Mucosa of stomach (tissue), 1 donor: ENCODE data around the gene PRMT5.
"Not testable (repeated sequence)": the region's sequence is repeated elsewhere in the genome, so short reads cannot be mapped to it uniquely, and the experiment has no call there.

Experiments used
- H3K27me3 ChIP-seq: one replicate; pipeline ENCODE4 v1.7.0; 2013; ENCODE audit warnings: mild to moderate bottlenecking, low read length; ENCODE audit not compliant: control insufficient read depth, insufficient read depth
- H3K36me3 ChIP-seq: one replicate; pipeline ENCODE4 v1.7.0; 2013; ENCODE audit warnings: low read length; ENCODE audit not compliant: control insufficient read depth, insufficient read depth
- H3K4me1 ChIP-seq: one replicate; pipeline ENCODE4 v1.7.0; 2013; ENCODE audit warnings: mild to moderate bottlenecking, low read length; ENCODE audit not compliant: control insufficient read depth, insufficient read depth
- H3K4me3 ChIP-seq: one replicate; pipeline ENCODE4 v1.7.0; 2013; ENCODE audit warnings: low read length
- H3K9ac ChIP-seq: one replicate; pipeline ENCODE4 v1.7.0; 2013; ENCODE audit warnings: mild to moderate bottlenecking, low read length, moderate library complexity
- H3K9me3 ChIP-seq: one replicate; pipeline ENCODE4 v1.7.0; 2013; ENCODE audit warnings: mild to moderate bottlenecking, low read length, moderate library complexity; ENCODE audit not compliant: control insufficient read depth
- donor health status: Pancreatic carcinoma.

PRMT5 gene

GRCh38 chr14:22965916-22966782 is 37.0 kb upstream of the PRMT5 start:
- H3K4me3 ChIP-seq, H3K4me1 ChIP-seq, H3K9me3 ChIP-seq, H3K36me3 ChIP-seq, H3K27me3 ChIP-seq, H3K9ac ChIP-seq: not testable (repeated sequence)

GRCh38 chr14:22962061-22962676 is 33.0 kb upstream of the PRMT5 start:
- H3K9me3 ChIP-seq, result no peaks in the 10 kb centered on the region
- H3K27me3 ChIP-seq, result no peaks in the 10 kb centered on the region
- no peak overlapping the region for H3K4me3 ChIP-seq
- H3K36me3 ChIP-seq, result no peaks in the 10 kb centered on the region
- H3K4me1 ChIP-seq, result no peaks in the 10 kb centered on the region
- H3K9ac ChIP-seq, result no peak overlapping the region

- peak overlapping the region; percentile 93 for H3K9ac ChIP-seq
- H3K9me3 ChIP-seq, result no peaks in the 10 kb centered on the region
- H3K4me1 ChIP-seq, result no peaks in the 10 kb centered on the region
- H3K36me3 ChIP-seq, result peaks cover 3% of the 10 kb centered on the region
- peak overlapping the region; percentile 82 for H3K4me3 ChIP-seq
- no peaks in the 10 kb centered on the region for H3K27me3 ChIP-seq
Observed at GRCh38 chr14:22955702-22956569, 26.8 kb upstream of the PRMT5 start.

GRCh38 chr14:22952418-22952817 is 23.2 kb upstream of the PRMT5 start:
- peaks cover 3% of the 10 kb centered on the region for H3K36me3 ChIP-seq

GRCh38 chr14:22951795-22952194 is 22.6 kb upstream of the PRMT5 start:
- H3K9me3 ChIP-seq, H3K9ac ChIP-seq, H3K4me1 ChIP-seq, H3K4me3 ChIP-seq, H3K27me3 ChIP-seq, H3K36me3 ChIP-seq: not testable (repeated sequence)

More at GRCh38 chr14:22952418-22952817, 23.2 kb upstream of the PRMT5 start:
- Histone ChIP-seq H3K4me3 (no peak overlapping the region), H3K4me1 (no peaks in the 10 kb centered on the region), H3K27me3 (no peaks in the 10 kb centered on the region), H3K9ac (no peak overlapping the region), H3K9me3 (no peaks in the 10 kb centered on the region)

GRCh38 chr14:22945642-22946041 is 16.5 kb upstream of the PRMT5 start:
- H3K9me3 ChIP-seq, result no peaks in the 10 kb centered on the region
- H3K36me3 ChIP-seq, result no peaks in the 10 kb centered on the region
- H3K27me3 ChIP-seq, result no peaks in the 10 kb centered on the region
- no peak overlapping the region for H3K4me3 ChIP-seq
- H3K9ac ChIP-seq, result no peak overlapping the region
- H3K4me1 ChIP-seq, result no peaks in the 10 kb centered on the region

GRCh38 chr14:22939684-22940083 is 10.5 kb upstream of the PRMT5 start:
- H3K36me3 ChIP-seq, result no peaks in the 10 kb centered on the region
- no peaks in the 10 kb centered on the region for H3K4me1 ChIP-seq
- no peak overlapping the region for H3K9ac ChIP-seq
- no peaks in the 10 kb centered on the region for H3K27me3 ChIP-seq
- no peak overlapping the region for H3K4me3 ChIP-seq
- no peaks in the 10 kb centered on the region for H3K9me3 ChIP-seq

- no peak overlapping the region for H3K4me3 ChIP-seq
Observed at GRCh38 chr14:22935156-22935555, 6.0 kb upstream of the PRMT5 start.

GRCh38 chr14:22932146-22932545 is 3.0 kb upstream of the PRMT5 start:
- Histone ChIP-seq H3K9ac (no peak overlapping the region), H3K4me1 (peaks cover 11% of the 10 kb centered on the region), H3K27me3 (no peaks in the 10 kb centered on the region), H3K36me3 (no peaks in the 10 kb centered on the region), H3K4me3 (no peak overlapping the region), H3K9me3 (no peaks in the 10 kb centered on the region)

More at GRCh38 chr14:22935156-22935555, 6.0 kb upstream of the PRMT5 start:
- Histone ChIP-seq H3K36me3 (no peaks in the 10 kb centered on the region), H3K9ac (no peak overlapping the region), H3K4me1 (no peaks in the 10 kb centered on the region), H3K27me3 (no peaks in the 10 kb centered on the region), H3K9me3 (no peaks in the 10 kb centered on the region)

GRCh38 chr14:22929961-22930364 is 787 bp upstream of the PRMT5 start:
- H3K4me3 ChIP-seq, result peak overlapping the region; percentile 58
- peak overlapping the region; percentile 93 for H3K9ac ChIP-seq
- peaks cover 11% of the 10 kb centered on the region for H3K4me1 ChIP-seq
- no peaks in the 10 kb centered on the region for H3K9me3 ChIP-seq
- H3K27me3 ChIP-seq, result no peaks in the 10 kb centered on the region
- no peaks in the 10 kb centered on the region for H3K36me3 ChIP-seq

GRCh38 chr14:22928237-22929103 is 706 bp downstream of the PRMT5 start:
- Histone ChIP-seq H3K4me1 (peaks cover 11% of the 10 kb centered on the region), H3K27me3 (no peaks in the 10 kb centered on the region), H3K9ac (peak overlapping the region; percentile 93), H3K9me3 (no peaks in the 10 kb centered on the region), H3K4me3 (peak overlapping the region; percentile 84), H3K36me3 (no peaks in the 10 kb centered on the region)
